HG03045 (cell line): ENCODE data around the gene AURKAIP1.

ENCODE experiments used
- ATAC-seq: cut with Tn5 transposase; IDR thresholded peaks from one replicate; pipeline ENCODE4 v1.9.1; 2021; ENCODE audit warnings: mild to moderate bottlenecking, moderate library complexity; ENCODE audit not compliant: unreplicated experiment

Gene AURKAIP1

GRCh38 chr1:1361982-1362423 is 13.0 kb downstream of the AURKAIP1 start:
- no peak for ATAC-seq

- no peak for ATAC-seq
Measured at GRCh38 chr1:1361233-1361981, 13.6 kb downstream of the AURKAIP1 start.

DNA sequence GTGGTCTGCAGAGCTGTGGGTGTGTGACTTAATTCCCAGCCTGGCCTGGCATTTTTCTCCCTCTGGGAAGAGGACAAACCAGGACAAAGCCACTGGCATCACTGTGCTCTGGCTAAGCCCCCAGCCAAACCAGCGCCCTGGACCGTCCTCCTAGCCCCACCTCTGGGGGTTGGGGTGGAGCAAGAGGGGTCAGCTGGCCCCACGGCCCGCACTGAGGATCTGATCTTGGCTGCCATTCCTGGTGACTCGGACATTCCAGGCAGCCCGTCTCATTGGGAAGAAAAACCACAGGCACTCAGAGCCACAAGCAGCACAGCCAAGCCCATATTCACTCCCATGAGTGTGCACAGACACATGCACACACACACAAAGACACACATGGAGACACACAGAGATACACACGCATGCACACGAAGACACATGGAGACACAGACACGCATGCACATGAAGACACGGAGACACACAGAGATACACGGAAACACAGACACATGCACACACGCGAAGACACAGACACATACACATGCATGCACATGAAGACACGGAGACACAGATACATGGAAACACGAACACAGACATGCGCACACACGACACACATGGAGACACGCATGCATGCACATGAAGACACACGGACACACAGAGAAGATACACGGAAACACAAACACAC is 14.4 kb downstream of the AURKAIP1 start:
- no peak for ATAC-seq

DNA sequence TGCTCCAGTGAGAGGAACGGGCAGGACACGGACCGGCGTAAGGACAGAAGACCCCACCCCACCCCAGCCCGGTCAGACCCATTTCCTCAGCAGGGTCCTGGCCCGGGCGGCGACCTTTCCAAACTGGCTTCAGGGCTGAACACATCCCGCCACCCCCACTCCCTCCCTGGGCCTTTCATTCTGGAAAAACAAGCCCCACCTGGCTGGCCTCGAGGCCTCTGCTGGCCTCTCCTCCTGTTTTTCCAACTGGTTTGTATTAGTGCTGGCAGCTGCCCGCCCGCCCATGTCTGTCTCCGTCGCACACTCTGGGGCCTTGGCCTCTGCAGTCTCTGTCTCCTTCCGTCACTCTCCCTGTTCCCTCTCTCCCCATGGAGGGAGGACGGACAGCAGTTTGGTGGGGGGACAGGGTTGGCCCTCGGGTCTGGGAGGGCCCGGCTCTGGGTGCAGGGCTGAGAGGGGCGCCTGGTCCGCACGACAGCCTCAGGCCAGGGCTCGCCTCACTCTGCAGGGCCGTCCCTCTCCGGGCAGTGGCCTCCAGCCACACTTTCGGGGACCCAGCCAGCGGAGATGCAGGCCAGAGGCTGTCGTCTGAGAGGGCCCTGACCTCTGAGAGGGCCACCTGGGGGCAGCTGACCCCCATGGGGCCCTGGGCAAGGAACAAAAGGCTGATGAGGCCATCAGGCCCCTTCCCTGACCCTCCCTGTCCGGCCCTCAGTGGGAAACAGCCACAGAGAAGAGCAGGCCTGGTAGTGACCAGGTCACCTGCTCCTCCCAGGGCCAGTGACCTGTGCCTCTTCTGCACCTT is 15.1 kb downstream of the AURKAIP1 start:
- ATAC-seq, result no peak

DNA sequence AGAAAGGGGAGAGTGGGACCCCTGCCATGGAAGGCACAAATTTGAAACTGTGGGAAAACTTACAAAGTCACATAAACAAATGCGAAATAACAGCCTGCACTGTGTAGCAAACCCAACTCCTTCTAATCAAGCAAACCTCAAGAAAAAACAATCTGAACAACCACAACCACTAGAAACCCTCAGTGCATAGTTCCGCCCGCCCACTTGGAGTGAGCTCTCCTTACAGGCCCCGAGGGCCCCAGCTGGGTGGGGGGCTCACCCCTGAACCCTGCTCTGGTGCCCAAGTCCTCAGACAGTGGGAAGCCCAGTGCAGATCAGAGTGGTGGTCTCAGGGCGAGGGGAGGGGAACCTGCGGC is 15.7 kb downstream of the AURKAIP1 start:
- ATAC-seq, result no peak

DNA sequence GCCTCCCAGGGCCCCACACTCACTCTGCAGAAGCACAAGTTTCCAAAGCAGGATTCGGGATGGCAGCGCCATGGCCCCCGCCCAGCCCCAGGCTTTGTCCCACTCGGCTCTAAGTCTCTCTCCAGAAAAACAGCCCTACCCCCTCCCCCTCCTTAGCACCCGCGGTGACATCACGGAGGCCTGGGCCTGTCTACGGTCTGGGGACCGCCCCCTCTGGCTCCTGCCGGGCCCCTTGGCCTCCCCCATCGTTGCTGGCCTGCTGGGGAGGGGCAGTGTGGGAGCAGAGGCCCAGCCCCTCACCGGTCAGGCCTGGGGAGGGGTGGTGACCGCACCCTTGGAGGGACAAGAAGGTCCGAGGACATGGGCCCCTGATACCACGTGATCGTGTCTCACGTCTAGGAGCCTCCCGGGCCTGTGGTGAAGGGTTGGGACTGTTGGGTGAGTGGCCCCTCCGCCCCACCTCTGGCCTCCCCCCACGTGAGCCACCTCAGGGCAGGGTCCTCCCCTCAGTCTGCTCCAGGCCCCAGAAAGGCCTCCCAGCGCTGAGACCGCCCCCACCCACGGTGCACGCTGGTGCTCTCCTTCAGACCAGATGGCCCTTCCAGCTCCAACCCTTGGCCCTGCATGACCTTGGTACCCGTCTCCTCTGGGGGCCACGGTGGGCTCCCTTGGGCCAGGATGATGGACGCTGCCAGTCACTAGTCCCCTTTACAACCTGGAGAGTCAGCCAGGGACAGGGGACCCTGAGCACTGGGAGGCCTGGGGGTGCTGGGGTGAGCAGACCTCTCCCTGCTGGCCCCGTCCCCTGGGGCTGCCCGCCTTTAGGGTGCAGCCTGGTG is 16.4 kb downstream of the AURKAIP1 start, which contains the start of gene MXRA8:
MXRA8 (minus strand) TSS at position 123 of the 839 bp plus-strand sequence; CDS start at position 72, 51 bp downstream.
- ATAC-seq, result no peak

GRCh38 chr1:1357871-1358432 is 17.1 kb downstream of the AURKAIP1 start:
- ATAC-seq, result no peak

GRCh38 chr1:1356796-1357401 is 18.1 kb downstream of the AURKAIP1 start:
- ATAC-seq, result no peak

DNA sequence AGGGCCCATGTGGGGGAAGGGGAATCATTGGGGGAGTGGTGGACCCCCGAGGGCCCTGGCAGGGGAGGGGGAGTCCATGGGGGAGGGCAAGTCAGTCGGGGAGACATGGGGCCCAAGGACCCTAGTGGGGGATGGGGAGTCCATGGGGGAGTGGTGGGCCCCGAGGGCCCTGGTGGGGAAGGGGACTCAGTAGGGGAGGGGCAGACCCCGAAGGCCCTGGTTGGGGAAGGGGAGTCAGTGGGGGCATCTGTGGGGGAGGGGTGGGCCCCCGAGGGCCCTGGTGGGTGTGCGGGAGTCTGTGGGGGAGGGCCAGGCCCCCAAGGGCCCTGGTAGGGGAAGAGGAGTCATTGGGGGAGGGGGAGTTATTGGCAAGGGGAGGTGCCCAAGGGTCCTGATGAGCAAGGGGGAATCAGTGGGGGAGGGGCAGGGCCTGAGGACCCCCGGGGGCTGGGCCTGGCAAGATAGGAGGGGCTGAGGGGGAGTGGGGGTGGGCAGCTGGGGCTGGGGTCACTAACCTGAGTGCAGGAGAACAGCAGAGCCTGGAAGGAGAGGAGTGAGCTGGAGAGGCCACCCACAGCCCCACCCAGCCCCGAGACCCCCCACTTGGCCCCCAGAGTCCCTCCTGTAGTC is 18.7 kb downstream of the AURKAIP1 start:
- ATAC-seq, result no peak

GRCh38 chr1:1355416-1355815 is 19.6 kb downstream of the AURKAIP1 start:
- no peak for ATAC-seq

GRCh38 chr1:1354271-1355247 is 20.4 kb downstream of the AURKAIP1 start:
- no peak for ATAC-seq

GRCh38 chr1:1353389-1354151 is 21.4 kb downstream of the AURKAIP1 start:
- no peak for ATAC-seq

GRCh38 chr1:1352786-1353388 is 22.1 kb downstream of the AURKAIP1 start:
- ATAC-seq, result no peak

DNA sequence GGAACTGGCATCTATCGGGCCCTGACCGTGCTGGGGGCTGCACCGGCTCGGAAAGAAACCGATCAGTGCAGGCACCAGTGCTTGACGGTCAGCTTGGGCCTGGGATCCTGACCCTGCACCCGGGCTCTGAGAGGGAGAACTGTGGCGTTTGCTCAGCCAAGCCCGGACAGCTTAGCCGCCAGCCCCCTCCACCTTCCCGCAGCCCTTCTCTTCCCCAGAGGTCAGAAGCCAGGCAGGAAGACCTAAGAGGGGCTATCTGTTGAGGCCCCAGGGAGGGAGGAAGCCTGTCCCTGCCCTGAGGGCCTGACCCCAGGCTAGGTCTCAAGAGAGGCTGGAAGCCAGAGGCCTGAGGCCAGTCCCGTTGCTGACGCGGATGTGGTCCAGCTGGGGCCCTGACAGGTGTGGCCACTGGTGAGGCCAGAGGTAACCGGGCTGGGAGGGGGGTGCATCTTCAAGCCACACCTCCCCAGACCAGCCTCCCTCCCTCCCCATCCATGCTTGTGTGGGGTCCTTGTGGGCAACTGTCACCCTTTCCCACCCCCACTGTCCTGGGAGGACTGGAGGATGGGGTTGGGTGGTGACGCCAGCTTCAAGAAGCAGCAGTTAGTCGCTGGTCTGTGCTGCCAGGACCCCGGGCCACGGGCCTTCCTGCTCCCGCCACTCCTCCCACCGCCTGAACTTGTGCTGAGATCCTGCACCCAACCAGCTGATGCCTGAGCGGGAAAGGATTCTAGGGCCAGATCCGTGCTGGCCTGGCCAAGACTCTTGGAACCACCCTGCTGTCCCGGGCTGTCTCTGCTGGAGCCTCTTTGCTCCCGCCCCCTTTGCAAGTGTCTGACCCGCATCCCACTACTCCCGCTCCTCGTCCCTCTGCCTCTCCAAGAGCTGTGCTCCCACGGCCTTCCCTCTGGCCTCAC is 23.2 kb downstream of the AURKAIP1 start:
- no peak for ATAC-seq

DNA sequence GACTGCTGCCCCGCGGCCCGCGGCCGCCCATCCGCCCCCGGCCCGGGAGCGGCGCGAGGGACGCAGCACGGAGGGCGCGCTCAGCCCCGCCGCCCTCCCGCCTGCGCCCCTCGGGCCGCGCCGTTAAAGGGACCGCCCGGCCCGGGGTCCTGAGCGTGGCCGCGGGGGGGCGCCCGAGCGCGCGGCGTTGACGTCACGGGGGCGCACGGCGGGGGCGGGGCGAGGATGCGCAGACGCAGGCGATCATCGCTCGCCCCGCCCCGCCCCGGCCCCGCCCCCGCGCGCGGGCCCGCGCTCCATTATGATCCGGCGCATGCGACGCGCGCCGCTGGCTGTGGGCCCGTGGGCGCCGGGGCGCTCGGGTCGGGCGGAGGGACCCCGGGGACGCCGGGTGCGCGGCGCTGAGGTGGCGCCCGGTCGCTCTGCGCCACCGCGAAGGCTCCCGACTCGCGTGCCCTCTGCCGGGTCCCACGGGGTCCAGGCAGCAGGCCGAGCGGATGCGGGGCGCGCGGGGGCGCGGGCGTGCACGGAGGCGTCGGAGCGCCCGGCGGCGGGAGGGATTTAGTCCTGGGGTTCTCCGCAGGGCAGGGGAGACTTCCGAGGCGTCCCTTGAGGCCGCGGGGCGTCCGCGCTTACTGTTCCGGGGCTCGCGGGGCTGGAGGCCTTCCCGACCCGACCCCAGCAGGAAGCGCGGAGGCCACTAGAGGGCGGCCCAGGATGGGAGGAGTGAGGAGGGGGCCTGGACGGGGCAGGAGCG is 25.6 kb downstream of the AURKAIP1 start, which contains the start of gene DVL1:
DVL1 (minus strand) TSS at position 163 of the 757 bp plus-strand sequence. CDS start 353 bp downstream, outside the sequence.
- peak; percentile 63 for ATAC-seq
